DOHH2 (cell line): ENCODE data around the gene FXR2.

Experiments
- H3F3A ChIP-seq: fragments of 200-600 bp; sonication (generic), shearing (Covaris generic); 2 replicates; pipeline ENCODE4 v1.6.0; 2016; ENCODE audit warnings: antibody characterized with exemption, mild to moderate bottlenecking; ENCODE audit not compliant: control insufficient read depth, insufficient read depth
- H3K27ac ChIP-seq: fragments of 200-600 bp; sonication (generic); 2 replicates; pipeline ENCODE4 v1.5.1; 2014; ENCODE audit warnings: low read depth, mild to moderate bottlenecking, low read length, moderate library complexity
- H3K27me3 ChIP-seq: fragments of 200-600 bp; sonication (generic); 2 replicates; pipeline ENCODE4 v1.6.1; 2014; ENCODE audit warnings: mild to moderate bottlenecking, low read length, mixed read lengths; ENCODE audit not compliant: control insufficient read depth
- H3K36me3 ChIP-seq: fragments of 200-600 bp; sonication (generic); 2 replicates; pipeline ENCODE4 v1.6.1; 2014; ENCODE audit warnings: mild to moderate bottlenecking, low read length, moderate library complexity, mixed read lengths; ENCODE audit not compliant: control insufficient read depth
- H3K4me1 ChIP-seq: fragments of 200-600 bp; sonication (generic); 2 replicates; pipeline ENCODE4 v1.6.1; 2014; ENCODE audit warnings: mild to moderate bottlenecking, low read length, mixed read lengths; ENCODE audit not compliant: control insufficient read depth
- H3K4me2 ChIP-seq: fragments of 200-600 bp; sonication (generic); 2 replicates; pipeline ENCODE4 v1.6.0; 2014; ENCODE audit warnings: mild to moderate bottlenecking, low read length, moderate library complexity
- H3K4me3 ChIP-seq: fragments of 200-600 bp; sonication (generic); 2 replicates; pipeline ENCODE4 v1.5.1; 2014; ENCODE audit warnings: mild to moderate bottlenecking, low read length, mixed read lengths
- H3K79me2 ChIP-seq: fragments of 200-600 bp; sonication (generic); 2 replicates; pipeline ENCODE4 v1.6.1; 2014; ENCODE audit warnings: mild to moderate bottlenecking, low read length, mixed read lengths; ENCODE audit not compliant: control insufficient read depth
- H3K9me2 ChIP-seq: fragments of 200-600 bp; sonication (generic); replicated peaks from 2 replicates; pipeline ENCODE4 v1.6.1; 2014; ENCODE audit warnings: mild to moderate bottlenecking, low read length, mixed read lengths; ENCODE audit not compliant: control insufficient read depth
- H3K9me3 ChIP-seq: fragments of 200-600 bp; sonication (generic); 2 replicates; pipeline ENCODE4 v1.6.1; 2014; ENCODE audit warnings: antibody characterized with exemption, low read length, mixed read lengths; ENCODE audit not compliant: control insufficient read depth, insufficient read depth
- H4K20me1 ChIP-seq: fragments of 200-600 bp; sonication (generic); 2 replicates; pipeline ENCODE4 v1.6.0; 2014; ENCODE audit warnings: low read depth, mild to moderate bottlenecking, antibody characterized with exemption, low read length, moderate library complexity; ENCODE audit not compliant: control insufficient read depth, insufficient read depth
- EZH2phosphoT487 ChIP-seq: fragments of 200-600 bp; sonication (generic); IDR thresholded peaks from 2 replicates; pipeline ENCODE4 v1.6.1; 2017; ENCODE audit warnings: borderline replicate concordance, mild to moderate bottlenecking, antibody characterized with exemption, low read length, moderate library complexity, mixed read lengths
- TF ChIP-seq, protein P1 (sequence below): fragments of 200-600 bp; sonication (generic); IDR thresholded peaks from one replicate; pipeline ENCODE4 v1.5.1; 2014; ENCODE audit warnings: antibody characterized with exemption, mild to moderate bottlenecking, low read depth, low read length; ENCODE audit not compliant: poor library complexity, severe bottlenecking

Gene FXR2

DNA sequence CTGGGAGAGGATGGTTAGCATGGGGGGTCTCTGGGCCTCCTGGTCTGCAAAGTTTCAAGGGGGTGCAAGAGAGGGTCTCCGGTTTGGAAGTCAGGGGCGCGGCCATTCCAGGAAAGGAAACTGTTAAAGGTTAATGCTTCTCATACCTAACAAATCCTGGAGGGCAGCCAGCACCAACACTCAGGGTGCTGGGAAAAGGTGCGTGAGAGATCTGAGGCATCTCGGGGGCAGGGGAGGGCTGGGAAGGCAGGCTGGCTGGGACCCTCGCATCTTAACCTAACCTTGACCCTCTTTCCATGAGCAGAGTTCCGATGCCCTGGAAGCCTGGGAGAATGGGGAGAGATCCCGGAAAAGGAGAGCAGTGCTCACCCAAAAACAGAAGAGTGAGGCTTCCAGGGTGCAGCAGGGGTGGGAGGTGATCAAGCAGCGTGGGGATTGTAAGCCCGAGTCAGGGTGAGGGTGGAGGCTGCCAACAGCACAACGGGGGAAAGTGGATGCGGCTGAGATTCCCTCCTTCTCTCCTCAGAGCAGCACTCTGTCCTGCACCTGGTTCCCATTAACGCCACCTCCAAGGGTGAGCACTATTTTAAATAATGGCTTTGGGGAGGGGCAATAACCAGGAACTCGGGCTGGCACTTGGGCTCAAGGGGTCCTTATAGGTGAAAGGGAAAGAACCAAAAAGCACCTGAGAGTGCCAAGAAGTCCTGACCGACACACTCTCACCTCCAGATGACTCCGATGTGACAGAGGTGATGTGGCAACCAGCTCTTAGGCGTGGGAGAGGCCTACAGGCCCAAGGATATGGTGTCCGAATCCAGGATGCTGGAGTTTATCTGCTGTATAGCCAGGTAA lies 55.2 kb downstream of the FXR2 start:
- Histone ChIP-seq H3K4me3 (peak overlapping the region; percentile 79; the same call in 1 of the 2 replicates), H3K4me2 (peak overlapping the region; percentile 92)

DNA sequence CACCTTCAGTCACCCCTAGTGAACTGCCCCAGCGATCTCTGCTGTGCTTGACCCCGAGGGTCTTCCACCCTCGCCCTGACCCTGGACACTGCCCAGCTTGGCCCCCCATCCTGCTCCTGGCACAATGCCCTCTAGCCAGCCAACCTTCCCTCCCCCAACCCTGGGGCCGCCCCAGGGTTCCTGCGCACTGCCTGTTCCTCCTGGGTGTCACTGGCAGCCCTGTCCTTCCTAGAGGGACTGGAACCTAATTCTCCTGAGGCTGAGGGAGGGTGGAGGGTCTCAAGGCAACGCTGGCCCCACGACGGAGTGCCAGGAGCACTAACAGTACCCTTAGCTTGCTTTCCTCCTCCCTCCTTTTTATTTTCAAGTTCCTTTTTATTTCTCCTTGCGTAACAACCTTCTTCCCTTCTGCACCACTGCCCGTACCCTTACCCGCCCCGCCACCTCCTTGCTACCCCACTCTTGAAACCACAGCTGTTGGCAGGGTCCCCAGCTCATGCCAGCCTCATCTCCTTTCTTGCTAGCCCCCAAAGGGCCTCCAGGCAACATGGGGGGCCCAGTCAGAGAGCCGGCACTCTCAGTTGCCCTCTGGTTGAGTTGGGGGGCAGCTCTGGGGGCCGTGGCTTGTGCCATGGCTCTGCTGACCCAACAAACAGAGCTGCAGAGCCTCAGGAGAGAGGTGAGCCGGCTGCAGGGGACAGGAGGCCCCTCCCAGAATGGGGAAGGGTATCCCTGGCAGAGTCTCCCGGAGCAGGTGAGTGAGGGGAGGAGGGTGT lies 56.0 kb downstream of the FXR2 start, which contains the start of gene TNFSF13:
Gene TNFSF13 (plus strand): TSS at position 207 of the 776 bp plus-strand sequence. CDS start 290 bp downstream, at position 497.
- H3K9me2 ChIP-seq: no peaks in the 10 kb centered on the region
- H3K27ac ChIP-seq: no peak within 1 kb of the TSS
- H3F3A ChIP-seq: 0 out of 2 replicates have a peak, but pooled peaks cover 3% of the 10 kb centered on the region
- H3K4me1 ChIP-seq: peaks cover 42% of the 10 kb centered on the region
- peaks cover 26% of the 10 kb centered on the region for H3K79me2 ChIP-seq
- peaks cover 16% of the 10 kb centered on the region for H3K36me3 ChIP-seq
- TF ChIP-seq, protein P1, sequence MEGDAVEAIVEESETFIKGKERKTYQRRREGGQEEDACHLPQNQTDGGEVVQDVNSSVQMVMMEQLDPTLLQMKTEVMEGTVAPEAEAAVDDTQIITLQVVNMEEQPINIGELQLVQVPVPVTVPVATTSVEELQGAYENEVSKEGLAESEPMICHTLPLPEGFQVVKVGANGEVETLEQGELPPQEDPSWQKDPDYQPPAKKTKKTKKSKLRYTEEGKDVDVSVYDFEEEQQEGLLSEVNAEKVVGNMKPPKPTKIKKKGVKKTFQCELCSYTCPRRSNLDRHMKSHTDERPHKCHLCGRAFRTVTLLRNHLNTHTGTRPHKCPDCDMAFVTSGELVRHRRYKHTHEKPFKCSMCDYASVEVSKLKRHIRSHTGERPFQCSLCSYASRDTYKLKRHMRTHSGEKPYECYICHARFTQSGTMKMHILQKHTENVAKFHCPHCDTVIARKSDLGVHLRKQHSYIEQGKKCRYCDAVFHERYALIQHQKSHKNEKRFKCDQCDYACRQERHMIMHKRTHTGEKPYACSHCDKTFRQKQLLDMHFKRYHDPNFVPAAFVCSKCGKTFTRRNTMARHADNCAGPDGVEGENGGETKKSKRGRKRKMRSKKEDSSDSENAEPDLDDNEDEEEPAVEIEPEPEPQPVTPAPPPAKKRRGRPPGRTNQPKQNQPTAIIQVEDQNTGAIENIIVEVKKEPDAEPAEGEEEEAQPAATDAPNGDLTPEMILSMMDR: no peak
- TF ChIP-seq EZH2phosphoT487: no peak
- peak within 1 kb of the TSS; percentile 33; the same call in 1 of the 2 replicates for H3K4me2 ChIP-seq
- no peaks in the 10 kb centered on the region for H3K9me3 ChIP-seq
- peak within 1 kb of the TSS; percentile 14; the same call in 1 of the 2 replicates for H3K4me3 ChIP-seq
- peaks cover 9% of the 10 kb centered on the region for H3K27me3 ChIP-seq
- H4K20me1 ChIP-seq: no peaks in the 10 kb centered on the region

More for the DNA sequence above, 55.2 kb downstream of the FXR2 start:
- no peak overlapping the region for H3K27ac ChIP-seq
- peaks cover 7% of the 10 kb centered on the region for H3K27me3 ChIP-seq
- no peaks in the 10 kb centered on the region for H3K9me2 ChIP-seq
- H4K20me1 ChIP-seq: no peaks in the 10 kb centered on the region
- peaks cover 34% of the 10 kb centered on the region for H3K79me2 ChIP-seq
- H3K4me1 ChIP-seq: peaks cover 49% of the 10 kb centered on the region
- no peaks in the 10 kb centered on the region for H3K9me3 ChIP-seq
- 0 out of 2 replicates have a peak, but pooled peaks cover 3% of the 10 kb centered on the region for H3F3A ChIP-seq
- H3K36me3 ChIP-seq: peaks cover 24% of the 10 kb centered on the region
- no peak for TF ChIP-seq EZH2phosphoT487
- TF ChIP-seq, protein P1: no peak

DNA sequence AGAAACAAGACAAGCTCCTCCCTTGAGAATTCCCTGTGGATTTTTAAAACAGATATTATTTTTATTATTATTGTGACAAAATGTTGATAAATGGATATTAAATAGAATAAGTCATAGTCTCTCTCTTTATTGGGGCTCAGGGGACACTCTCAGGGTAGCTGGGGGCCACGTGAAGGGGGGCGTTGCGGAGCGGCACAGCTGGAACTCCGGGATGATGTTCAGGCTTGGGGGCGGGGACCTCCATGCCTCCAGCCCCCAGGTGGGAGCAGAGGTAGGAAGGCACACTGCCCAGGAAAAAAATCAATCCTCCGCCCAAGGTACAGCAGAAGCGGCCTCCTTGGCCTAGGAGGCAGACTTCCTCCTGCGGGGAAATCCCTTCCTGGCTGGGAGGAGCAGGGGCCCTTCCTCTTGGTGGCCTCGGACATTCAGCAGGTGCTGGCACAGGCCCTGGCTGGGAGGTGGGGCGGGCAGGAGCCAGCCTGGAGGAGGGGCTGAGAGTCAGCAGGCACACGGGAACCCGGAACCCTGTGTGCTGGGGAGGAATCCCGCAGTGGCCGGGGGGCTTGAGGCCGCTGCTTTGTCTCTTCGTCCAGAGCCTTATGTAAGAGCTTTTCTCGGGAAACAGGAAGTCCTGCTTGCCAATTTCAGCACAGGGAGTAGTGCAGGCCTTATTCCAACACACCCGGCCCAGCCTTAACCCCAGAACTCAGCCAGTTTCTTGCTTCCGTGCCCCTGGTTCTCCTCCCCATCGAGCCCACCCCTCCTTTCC lies 56.7 kb downstream of the FXR2 start:
- H3K36me3 ChIP-seq: peaks cover 8% of the 10 kb centered on the region
- H4K20me1 ChIP-seq: no peaks in the 10 kb centered on the region
- H3K27ac ChIP-seq: no peak overlapping the region
- no peaks in the 10 kb centered on the region for H3K9me2 ChIP-seq
- no peak for TF ChIP-seq EZH2phosphoT487
- TF ChIP-seq, protein P1: no peak
- peaks cover 17% of the 10 kb centered on the region for H3K27me3 ChIP-seq
- H3K4me1 ChIP-seq: peaks cover 34% of the 10 kb centered on the region
- H3K79me2 ChIP-seq: peaks cover 19% of the 10 kb centered on the region
- 0 out of 2 replicates have a peak, but pooled peaks cover 3% of the 10 kb centered on the region for H3F3A ChIP-seq
- H3K4me3 ChIP-seq: peak overlapping the region; percentile 14; the same call in 1 of the 2 replicates
- no peaks in the 10 kb centered on the region for H3K9me3 ChIP-seq
- peak overlapping the region; percentile 33; the same call in 1 of the 2 replicates for H3K4me2 ChIP-seq
